Forelimb muscle (tissue), 1 donor: ENCODE results near the gene RPS4Y1. TPM values are rescaled to one million over a fixed set of nuclear protein-coding genes. Genes with fewer than 3 reads are reported as not detected.
"Not testable (repeated sequence)": the region's sequence is repeated elsewhere in the genome, so short reads cannot be mapped to it uniquely, and the experiment has no call there.

ENCODE experiments used
- DNase-seq: peaks from one replicate; pipeline ENCODE4 v3.0.0-alpha.2; 2013; ENCODE audit warnings: low read depth
- polyA plus RNA-seq: library from polyadenylated mRNA; unstranded; fragments of 120-200 nt; gene quantifications from one replicate; pipeline ENCODE4 v1.2.1, GENCODE V29; 2013; ENCODE audit not compliant: insufficient read length

RPS4Y1 gene
- polyA plus RNA-seq, result 3.0 TPM

DNA sequence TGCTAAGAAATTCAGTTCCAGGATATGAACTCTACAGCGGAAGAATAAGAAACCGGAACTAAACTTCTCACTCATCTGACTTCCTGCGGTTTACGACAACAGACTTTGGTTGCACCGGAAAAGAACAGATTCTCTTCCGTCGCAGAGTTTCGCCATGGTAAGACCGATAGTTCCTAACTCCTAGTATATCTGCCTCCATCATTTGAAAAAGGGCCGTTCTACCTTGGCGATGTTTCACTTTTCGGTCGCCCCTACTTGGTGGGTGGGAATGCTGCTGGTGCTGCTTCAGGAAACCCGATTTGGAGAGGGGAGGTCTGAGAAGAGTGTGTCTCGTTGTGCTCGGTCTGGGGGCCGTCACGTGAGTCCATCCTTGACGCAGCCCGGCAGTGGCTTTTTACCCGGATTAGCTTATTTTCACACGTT is at the start of gene RPS4Y1:
TSS of gene RPS4Y1 (plus strand) at position 132 of the 423 bp plus-strand sequence. CDS start at position 155, 23 bp downstream.
- no peak for DNase-seq

DNA sequence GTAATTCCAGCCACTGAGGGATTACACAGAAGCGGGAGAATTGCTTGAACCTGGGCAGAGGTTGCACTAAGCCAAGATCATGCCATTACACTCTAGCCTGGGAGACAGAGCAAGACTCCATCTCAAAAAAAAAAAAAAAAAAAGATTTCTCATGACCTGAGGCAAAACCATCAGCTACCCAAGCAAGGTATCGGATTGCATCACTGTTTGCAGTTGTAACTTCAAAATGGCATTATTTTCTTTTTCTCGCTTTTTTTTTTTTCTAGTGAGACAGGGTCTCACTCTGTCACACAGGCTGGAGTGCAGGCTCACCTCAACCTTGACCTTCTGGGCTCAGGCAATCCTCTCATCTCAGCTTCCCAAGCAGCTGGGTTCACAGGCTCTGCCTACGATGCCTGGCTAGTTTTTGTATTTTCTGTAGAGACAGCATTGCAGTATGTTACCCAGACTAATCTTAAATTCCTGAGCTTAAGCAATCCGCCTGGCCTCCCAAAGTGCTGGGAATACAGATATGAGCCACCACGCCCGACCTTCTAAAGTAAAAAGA is 44.4 kb upstream of the RPS4Y1 start:
- DNase-seq, result no peak

DNA sequence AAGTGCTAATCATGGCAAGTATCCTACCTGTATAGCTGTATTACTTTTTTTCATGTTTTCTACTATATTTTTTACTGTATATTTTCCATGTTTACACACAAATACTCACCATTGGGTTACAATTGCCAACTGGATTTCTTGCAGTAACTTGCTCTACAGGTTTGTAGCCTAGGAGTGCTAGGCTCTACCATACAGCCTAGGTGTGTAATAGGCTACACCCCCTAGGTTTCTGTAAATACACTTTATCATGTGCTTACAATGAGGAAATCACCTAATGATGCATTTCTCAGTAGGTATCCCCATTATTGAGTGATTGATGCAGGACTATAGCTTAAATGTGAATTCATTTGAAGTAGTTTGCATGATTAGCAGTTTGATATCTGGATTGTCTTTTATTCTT is 43.4 kb upstream of the RPS4Y1 start:
- DNase-seq, result no peak

GRCh38 chrY:2800246-2800645 is 41.2 kb upstream of the RPS4Y1 start:
- DNase-seq, result no peak

- not testable (repeated sequence) for DNase-seq
Measured at GRCh38 chrY:2817146-2817896, 24.1 kb upstream of the RPS4Y1 start.

DNA sequence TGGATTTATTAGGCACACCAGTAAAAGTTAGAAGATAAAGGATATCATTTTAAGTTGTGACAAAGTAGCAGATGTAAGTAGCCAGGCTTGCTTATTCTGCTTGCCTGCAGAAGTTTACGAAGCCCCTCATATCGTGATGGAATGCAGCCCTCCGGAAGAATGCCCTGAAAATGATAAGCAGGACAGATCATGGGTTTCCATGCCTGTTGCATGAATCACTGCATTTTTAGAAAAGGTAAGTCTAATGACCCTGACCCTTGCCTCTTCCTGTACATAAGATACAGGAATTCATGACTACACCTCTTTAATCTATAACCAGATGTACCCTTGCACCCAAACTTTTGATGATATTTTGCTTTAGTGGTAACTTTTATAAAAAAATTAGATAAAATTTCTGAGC is 16.9 kb upstream of the RPS4Y1 start:
- no peak for DNase-seq

DNA sequence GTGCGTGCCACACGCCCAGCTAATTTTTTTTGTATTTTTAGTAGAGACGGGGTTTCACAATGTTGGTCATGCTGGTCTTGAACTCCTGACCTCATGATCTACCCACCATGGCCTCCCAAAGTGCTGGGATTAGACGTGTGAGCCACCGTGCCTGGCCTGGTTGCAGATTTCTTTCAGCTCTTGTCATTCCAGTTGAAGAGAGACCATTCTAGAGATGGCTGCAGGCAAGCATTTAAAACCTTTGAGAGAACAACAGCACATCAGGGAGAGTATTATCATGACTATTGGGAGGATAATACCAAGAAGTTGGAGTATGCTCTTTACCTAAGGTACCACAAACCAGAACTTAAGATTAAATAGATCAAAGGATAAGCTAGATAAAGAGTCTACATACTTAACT is 12.9 kb upstream of the RPS4Y1 start:
- no peak for DNase-seq

DNA sequence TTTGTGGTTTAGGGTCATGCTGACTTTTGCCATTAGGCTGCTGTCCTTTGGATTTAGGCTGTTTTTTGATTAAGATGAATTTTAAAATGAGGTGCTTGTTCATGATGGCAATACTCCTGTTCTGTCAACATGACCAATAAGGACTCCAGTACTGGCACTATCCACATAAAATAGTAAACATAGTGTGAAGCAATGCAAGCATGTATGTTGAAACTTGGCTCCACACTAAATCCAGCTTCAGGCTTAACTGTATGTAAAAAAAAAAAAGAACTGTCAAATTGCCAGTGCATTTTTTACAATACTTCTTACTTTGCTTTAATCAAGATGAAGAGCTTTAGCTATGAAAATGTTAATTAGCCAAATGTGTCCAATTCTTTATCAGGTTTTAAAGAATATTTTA is 6.2 kb upstream of the RPS4Y1 start:
- DNase-seq, result no peak

- no peak for DNase-seq
Measured at GRCh38 chrY:2837078-2837477, 4.3 kb upstream of the RPS4Y1 start.

- no peak for DNase-seq
Measured at GRCh38 chrY:2837932-2838331, 3.5 kb upstream of the RPS4Y1 start.

DNA sequence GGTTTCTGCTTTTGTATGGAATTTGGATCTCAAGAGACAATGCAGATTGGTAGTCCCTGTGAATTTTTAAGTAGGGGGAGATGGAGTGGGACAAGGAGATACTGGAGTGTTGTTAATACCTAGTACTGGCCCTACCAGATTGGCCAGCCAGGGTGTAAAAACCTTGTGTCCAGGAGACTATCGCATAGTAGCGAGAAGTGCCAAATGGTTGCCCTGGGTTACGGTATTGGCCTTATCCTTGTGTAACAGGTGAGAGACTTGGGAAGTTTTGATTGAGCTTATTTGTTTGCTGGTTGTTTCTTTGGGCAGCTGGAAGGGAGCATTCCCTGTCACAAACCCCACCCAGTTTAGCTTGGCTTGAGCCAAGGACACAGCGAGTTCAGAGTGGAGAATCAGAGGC is 5.4 kb downstream of the RPS4Y1 start:
- no peak for DNase-seq

GRCh38 chrY:2848384-2848783 is 7.0 kb downstream of the RPS4Y1 start:
- DNase-seq, result no peak

DNA sequence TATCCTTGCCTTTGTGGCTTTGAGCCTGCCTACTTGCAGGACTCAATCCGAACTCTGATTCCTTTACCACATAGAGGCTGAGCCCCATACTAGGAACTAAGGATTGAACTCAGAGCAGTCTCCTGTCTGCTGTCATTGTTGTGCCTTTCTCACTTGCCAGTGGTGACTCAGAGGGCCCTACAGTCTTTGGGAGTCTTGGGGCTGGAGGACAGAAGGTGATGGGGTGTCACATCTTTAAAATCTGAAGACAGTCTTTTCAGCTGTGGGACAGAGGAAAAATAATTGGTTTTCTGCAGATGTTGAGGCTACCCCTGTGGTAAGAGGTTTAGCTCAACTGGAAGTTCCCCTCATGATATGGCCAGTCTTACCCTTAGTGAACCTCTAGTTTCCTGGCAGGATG is 8.0 kb downstream of the RPS4Y1 start:
- no peak for DNase-seq

- DNase-seq, result no peak
Measured at GRCh38 chrY:2854145-2854774, 12.9 kb downstream of the RPS4Y1 start.

GRCh38 chrY:2857068-2857467 is 15.7 kb downstream of the RPS4Y1 start:
- DNase-seq, result no peak

GRCh38 chrY:2857686-2858085 is 16.3 kb downstream of the RPS4Y1 start:
- DNase-seq, result no peak

GRCh38 chrY:2859782-2860181 is 18.4 kb downstream of the RPS4Y1 start:
- no peak for DNase-seq

DNA sequence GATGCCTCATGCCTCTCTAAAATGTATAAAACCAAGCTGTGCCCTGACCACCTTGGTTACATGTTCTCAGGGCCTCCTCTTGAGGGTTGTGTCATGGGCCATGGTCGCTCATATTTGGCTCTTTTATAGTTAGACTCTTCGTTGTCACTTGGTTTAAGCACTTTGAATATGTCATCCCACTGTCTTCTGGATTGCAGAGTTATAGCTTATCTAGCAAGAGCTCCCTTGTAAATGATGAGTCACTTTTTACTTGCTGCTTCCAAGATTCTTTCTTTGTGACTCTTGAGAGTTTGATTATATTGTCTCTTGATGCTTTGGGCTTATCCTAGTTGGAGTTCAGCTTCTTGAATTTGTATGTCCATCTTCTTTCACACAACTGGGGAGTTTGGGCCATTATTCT is 19.1 kb downstream of the RPS4Y1 start:
- no peak for DNase-seq

GRCh38 chrY:2866581-2866980 is 25.2 kb downstream of the RPS4Y1 start:
- DNase-seq, result no peak

GRCh38 chrY:2867469-2867868 is 26.1 kb downstream of the RPS4Y1 start:
- DNase-seq, result no peak

GRCh38 chrY:2868035-2868607 is 26.7 kb downstream of the RPS4Y1 start:
- no peak for DNase-seq

- DNase-seq, result not testable (repeated sequence)
Measured at GRCh38 chrY:2872234-2872633, 30.8 kb downstream of the RPS4Y1 start.

GRCh38 chrY:2874211-2874610 is 32.8 kb downstream of the RPS4Y1 start:
- DNase-seq, result no peak
